Neural crest cell (in vitro differentiated cells): ENCODE data around the gene ABCA13. TPM values are rescaled to one million over a fixed set of nuclear protein-coding genes. Genes with fewer than 3 reads are reported as not detected.

Source experiments
- DNase-seq: peaks from one replicate; pipeline ENCODE4 v3.0.0; 2021; ENCODE audit warnings: low read depth, mixed read lengths, low spot score
- H3K27ac Mint-ChIP-seq: one replicate; pipeline ENCODE4 v1.8.0; 2021; ENCODE audit warnings: mild to moderate bottlenecking, mixed read lengths; ENCODE audit not compliant: unreplicated experiment
- H3K27me3 Mint-ChIP-seq: 2 replicates; pipeline ENCODE4 v1.8.0; 2021; ENCODE audit warnings: low read depth, mild to moderate bottlenecking, mixed read lengths
- H3K36me3 Mint-ChIP-seq: 2 replicates; pipeline ENCODE4 v1.8.0; 2021; ENCODE audit warnings: low read depth, mild to moderate bottlenecking, mixed read lengths
- H3K4me1 Mint-ChIP-seq: 2 replicates; pipeline ENCODE4 v1.8.0; 2021; ENCODE audit warnings: mixed read lengths
- H3K4me3 Mint-ChIP-seq: one replicate; pipeline ENCODE4 v1.8.0; 2021; ENCODE audit warnings: mild to moderate bottlenecking, mixed read lengths
- H3K9me3 Mint-ChIP-seq: 2 replicates; pipeline ENCODE4 v1.8.0; 2021; ENCODE audit warnings: mixed read lengths
- total RNA-seq: library from RNA; stranded (reverse); gene quantifications from 2 replicates; pipeline ENCODE4 v1.2.1, GENCODE V29; 2021
- TF ChIP-seq, protein P1 (sequence below): fragments of 200-600 bp; sonication (generic); conservative IDR thresholded peaks from 2 replicates; pipeline ENCODE4 v1.5.0; 2021; ENCODE audit warnings: antibody characterized with exemption, mild to moderate bottlenecking

ABCA13 gene
- total RNA-seq, 1 donor from 2014 or later: 0.89 TPM

DNA sequence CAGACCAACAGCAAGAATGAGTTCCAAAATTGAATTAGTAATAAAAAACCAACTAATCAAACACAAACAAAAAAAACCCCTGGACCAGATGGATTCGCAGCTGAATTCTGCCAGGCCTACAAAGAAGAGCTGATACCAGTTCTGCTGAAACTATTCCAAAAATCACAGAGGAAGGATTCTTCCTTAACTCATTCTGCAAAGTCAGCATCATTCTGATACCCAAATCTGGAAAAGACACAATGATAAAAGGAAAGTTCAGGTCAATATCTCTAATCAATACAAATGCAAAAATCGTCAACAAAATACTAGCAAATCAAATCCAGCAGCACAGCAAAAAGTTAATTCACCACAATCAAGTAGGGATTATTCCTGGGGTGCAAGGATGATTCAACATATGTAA lies 6.1 kb upstream of the ABCA13 start:
- DNase-seq: no peak
- Mint-ChIP-seq H3K36me3 (peaks cover 9% of the 10 kb centered on the region), H3K27ac (peak overlapping the region; percentile 68), H3K4me3 (no peak overlapping the region), H3K9me3 (peaks cover 26% of the 10 kb centered on the region), H3K4me1 (no peaks in the 10 kb centered on the region), H3K27me3 (no peaks in the 10 kb centered on the region)
- TF ChIP-seq, protein P1, sequence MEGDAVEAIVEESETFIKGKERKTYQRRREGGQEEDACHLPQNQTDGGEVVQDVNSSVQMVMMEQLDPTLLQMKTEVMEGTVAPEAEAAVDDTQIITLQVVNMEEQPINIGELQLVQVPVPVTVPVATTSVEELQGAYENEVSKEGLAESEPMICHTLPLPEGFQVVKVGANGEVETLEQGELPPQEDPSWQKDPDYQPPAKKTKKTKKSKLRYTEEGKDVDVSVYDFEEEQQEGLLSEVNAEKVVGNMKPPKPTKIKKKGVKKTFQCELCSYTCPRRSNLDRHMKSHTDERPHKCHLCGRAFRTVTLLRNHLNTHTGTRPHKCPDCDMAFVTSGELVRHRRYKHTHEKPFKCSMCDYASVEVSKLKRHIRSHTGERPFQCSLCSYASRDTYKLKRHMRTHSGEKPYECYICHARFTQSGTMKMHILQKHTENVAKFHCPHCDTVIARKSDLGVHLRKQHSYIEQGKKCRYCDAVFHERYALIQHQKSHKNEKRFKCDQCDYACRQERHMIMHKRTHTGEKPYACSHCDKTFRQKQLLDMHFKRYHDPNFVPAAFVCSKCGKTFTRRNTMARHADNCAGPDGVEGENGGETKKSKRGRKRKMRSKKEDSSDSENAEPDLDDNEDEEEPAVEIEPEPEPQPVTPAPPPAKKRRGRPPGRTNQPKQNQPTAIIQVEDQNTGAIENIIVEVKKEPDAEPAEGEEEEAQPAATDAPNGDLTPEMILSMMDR: no peak

DNA sequence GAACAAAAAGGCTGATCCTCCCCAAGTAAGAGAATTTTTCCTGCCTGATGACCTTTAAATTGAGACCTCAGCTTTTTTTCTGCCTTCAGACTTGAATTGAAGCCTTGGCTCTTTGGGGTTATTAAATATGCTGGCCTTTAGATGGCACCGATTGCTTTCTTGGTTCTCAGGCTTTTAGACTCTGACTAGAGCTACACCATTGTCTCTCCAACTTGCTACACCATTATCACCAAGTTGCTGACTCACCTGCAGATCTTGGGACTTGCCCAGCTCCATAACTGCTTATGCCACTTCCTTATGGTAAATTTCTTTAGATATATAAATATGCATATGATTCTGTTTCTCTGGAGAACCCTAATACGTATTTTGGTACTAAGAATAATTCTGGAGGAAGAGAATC lies 3.1 kb upstream of the ABCA13 start:
- TF ChIP-seq, protein P1: no peak
- Mint-ChIP-seq H3K4me3 (no peak overlapping the region), H3K27ac (no peak overlapping the region), H3K27me3 (no peaks in the 10 kb centered on the region), H3K9me3 (peaks cover 28% of the 10 kb centered on the region), H3K36me3 (peaks cover 9% of the 10 kb centered on the region), H3K4me1 (no peaks in the 10 kb centered on the region)
- no peak for DNase-seq

DNA sequence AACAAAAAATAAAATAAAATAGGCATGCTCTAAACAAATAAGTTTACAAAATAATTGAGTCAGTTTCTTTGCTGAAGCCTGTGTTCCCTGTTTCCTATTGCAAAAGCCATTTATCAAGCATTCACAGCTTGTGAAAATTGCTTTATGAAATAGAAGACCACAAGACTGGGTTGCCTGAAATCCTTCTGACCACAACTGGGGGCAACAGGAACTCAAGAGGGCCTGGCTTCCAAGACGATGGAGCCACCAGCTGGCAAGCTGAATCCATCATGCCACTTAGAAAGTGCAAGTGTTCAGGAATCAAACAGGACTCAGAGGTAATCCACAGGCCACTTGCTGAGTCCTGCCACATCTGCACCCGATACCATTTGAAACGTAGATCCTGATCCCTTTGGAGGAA lies 752 bp upstream of the ABCA13 start:
- Mint-ChIP-seq H3K27ac (no peak overlapping the region), H3K36me3 (peaks cover 2% of the 10 kb centered on the region), H3K4me3 (no peak overlapping the region), H3K4me1 (no peaks in the 10 kb centered on the region), H3K9me3 (peaks cover 16% of the 10 kb centered on the region), H3K27me3 (no peaks in the 10 kb centered on the region)
- DNase-seq: no peak
- TF ChIP-seq, protein P1: no peak

DNA sequence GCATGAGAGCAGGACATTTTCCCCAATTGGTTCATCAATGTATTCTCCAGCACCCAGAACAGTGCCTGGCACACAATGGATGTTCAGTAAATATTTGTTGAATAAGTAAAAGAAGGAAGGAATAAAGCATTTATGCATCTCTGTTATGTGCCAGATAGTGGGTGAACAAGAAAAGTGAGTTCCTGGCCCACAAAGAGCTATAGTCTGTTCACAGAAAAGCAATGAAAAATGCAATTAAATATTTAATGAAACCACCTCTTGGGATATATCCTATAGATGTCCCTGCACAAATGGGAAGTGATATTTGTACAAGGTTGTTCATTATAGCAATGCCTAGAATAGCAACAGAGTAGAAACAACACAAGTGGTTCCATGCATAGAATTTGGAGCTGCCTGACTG lies 2.1 kb downstream of the ABCA13 start:
- Mint-ChIP-seq H3K4me1 (no peaks in the 10 kb centered on the region), H3K27ac (no peak overlapping the region), H3K36me3 (peaks cover 2% of the 10 kb centered on the region), H3K27me3 (no peaks in the 10 kb centered on the region), H3K9me3 (peaks cover 7% of the 10 kb centered on the region), H3K4me3 (no peak overlapping the region)
- DNase-seq: no peak
- TF ChIP-seq, protein P1: no peak

DNA sequence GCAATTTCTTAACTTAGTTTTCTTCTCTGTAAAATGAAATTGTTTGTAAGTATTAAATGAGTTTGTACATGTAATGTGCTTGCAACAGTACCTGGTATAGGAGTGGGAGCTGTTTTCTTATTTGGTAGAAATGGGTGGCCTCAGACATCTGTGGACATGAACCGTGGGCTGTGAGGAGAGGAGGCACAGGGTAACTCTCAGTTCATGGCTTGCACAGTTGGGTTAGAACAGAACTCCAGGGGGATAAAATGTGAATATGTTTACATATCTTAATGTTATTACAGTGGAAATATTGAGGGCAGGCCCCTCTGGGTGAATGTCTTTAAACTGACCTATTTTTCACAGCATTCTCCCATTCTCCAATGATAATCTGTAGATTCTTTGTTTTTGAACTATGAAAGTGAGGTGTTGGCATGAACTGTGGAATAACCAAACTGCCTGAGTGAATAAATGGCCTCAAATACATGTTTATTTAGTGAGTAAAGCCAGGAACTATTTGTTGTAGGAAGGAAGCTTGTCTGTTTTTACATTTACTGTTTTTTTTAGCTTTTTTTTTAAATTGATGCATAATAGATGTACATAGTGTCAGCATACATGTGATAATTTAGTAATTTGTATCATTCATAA lies 2.6 kb downstream of the ABCA13 start:
- Mint-ChIP-seq H3K4me3 (no peak overlapping the region), H3K4me1 (no peaks in the 10 kb centered on the region), H3K27ac (no peak overlapping the region), H3K27me3 (no peaks in the 10 kb centered on the region), H3K9me3 (peaks cover 7% of the 10 kb centered on the region), H3K36me3 (peaks cover under 1% of the 10 kb centered on the region)
- TF ChIP-seq, protein P1: no peak
- no peak for DNase-seq
